IMR-90 (cell line): ENCODE data around the gene RND1. TPM values are rescaled to one million over a fixed set of nuclear protein-coding genes. Genes with fewer than 3 reads are reported as not detected.
A peak's percentile ranks its signal among the peaks of the same experiment; 100 is the strongest.

ENCODE experiments used
- ATAC-seq: fragments of 200-7000 bp; cut with Tn5 transposase; 2 replicates; pipeline ENCODE4 v1.9.1; 2020; ENCODE audit warnings: low read depth, mild to moderate bottlenecking, moderate library complexity
- BruUV-seq: library from RNA; stranded (reverse); fragments of 400-500 nt; replicated peaks from 2 replicates; lab custom pipeline; 2021; lab: Mats Ljungman, UMichigan
- CTCF ChIA-PET: fragments of 300-600 bp; formaldehyde crosslinking; extraction: SDS; loops from one replicate; lab custom pipeline; 2021; ENCODE audit warnings: antibody characterized with exemption; lab: Yijun Ruan, JAX
- POLR2A ChIA-PET: fragments of 300-600 bp; sonication (Branson Sonifier 250); formaldehyde crosslinking; loops from one replicate; lab custom pipeline; 2022; ENCODE audit warnings: antibody characterized with exemption; ENCODE audit not compliant: unreplicated experiment; lab: Charles Lee
- DNase-seq: peaks from one replicate; pipeline ENCODE4 v3.0.0; 2013
- H2AFZ ChIP-seq: replicated peaks from 2 replicates; pipeline ENCODE3; 2013; ENCODE audit warnings: low read length, mild to moderate bottlenecking; ENCODE audit not compliant: poor library complexity
- H2AK5ac ChIP-seq: 2 replicates; pipeline ENCODE4 v1.6.1; 2013; ENCODE audit warnings: low read depth, low read length, inconsistent platforms
- H2AK9ac ChIP-seq: replicated peaks from 2 replicates; pipeline ENCODE3; 2013; ENCODE audit warnings: mild to moderate bottlenecking, low read depth, low read length, moderate library complexity; ENCODE audit not compliant: poor library complexity
- H2BK120ac ChIP-seq: 2 replicates; pipeline ENCODE4 v1.6.1; 2013; ENCODE audit warnings: low read depth, low read length, inconsistent platforms
- H2BK15ac ChIP-seq: 3 replicates; pipeline ENCODE4 v1.6.1; 2013; ENCODE audit warnings: low read depth, low read length, inconsistent platforms
- H2BK20ac ChIP-seq: 2 replicates; pipeline ENCODE4 v1.6.1; 2013; ENCODE audit warnings: low read depth, mild to moderate bottlenecking, inconsistent platforms, low read length, moderate library complexity
- H2BK5ac ChIP-seq: 2 replicates; pipeline ENCODE4 v1.6.1; 2013; ENCODE audit warnings: mild to moderate bottlenecking, low read depth, low read length, inconsistent platforms; ENCODE audit not compliant: poor library complexity, severe bottlenecking
- H3K14ac ChIP-seq: replicated peaks from 2 replicates; pipeline ENCODE4 v1.6.1; 2013; ENCODE audit warnings: low read depth, low read length, inconsistent platforms
- H3K18ac ChIP-seq: 2 replicates; pipeline ENCODE4 v1.6.1; 2013; ENCODE audit warnings: low read depth, low read length, control low read depth
- H3K23ac ChIP-seq: 2 replicates; pipeline ENCODE4 v1.6.1; 2013; ENCODE audit warnings: low read depth, low read length, inconsistent platforms
- H3K27ac ChIP-seq: 2 replicates; pipeline ENCODE4 v1.5.1; 2013; ENCODE audit warnings: mild to moderate bottlenecking, control low read depth, low read length; ENCODE audit not compliant: insufficient read depth
- H3K27me3 ChIP-seq: 2 replicates; pipeline ENCODE4 v1.6.1; 2013; ENCODE audit warnings: low read length; ENCODE audit not compliant: control insufficient read depth, insufficient read depth
- H3K36me3 ChIP-seq: 2 replicates; pipeline ENCODE4 v1.6.1; 2013; ENCODE audit warnings: low read length, mixed read lengths; ENCODE audit not compliant: control insufficient read depth, insufficient read depth
- H3K4ac ChIP-seq: 2 replicates; pipeline ENCODE4 v1.6.1; 2013; ENCODE audit warnings: low read depth, low read length, inconsistent platforms
- H3K4me1 ChIP-seq: 2 replicates; pipeline ENCODE4 v1.6.1; 2013; ENCODE audit warnings: low read length, mixed read lengths; ENCODE audit not compliant: control insufficient read depth, insufficient read depth
- H3K4me2 ChIP-seq: 2 replicates; pipeline ENCODE4 v1.6.1; 2013; ENCODE audit warnings: low read depth, mild to moderate bottlenecking, control low read depth, low read length, moderate library complexity
- H3K4me3 ChIP-seq: 2 replicates; pipeline ENCODE4 v1.5.1; 2013; ENCODE audit warnings: low read depth, mild to moderate bottlenecking, control low read depth, low read length, moderate library complexity; ENCODE audit not compliant: insufficient read depth
- H3K56ac ChIP-seq: 2 replicates; pipeline ENCODE4 v1.6.1; 2013; ENCODE audit warnings: low read length, inconsistent platforms; ENCODE audit not compliant: insufficient read depth; ENCODE audit errors: extremely low read depth
- H3K79me1 ChIP-seq, 2 experiments: 2 replicates each; pipeline ENCODE4 v1.6.1; 2013; ENCODE audit warnings: low read length in 2 of 2, inconsistent platforms in 1 of 2, low read depth in 1 of 2
- H3K9ac ChIP-seq: 2 replicates; pipeline ENCODE4 v1.6.1; 2013; ENCODE audit warnings: low read depth, low read length, control low read depth
- H3K9me1 ChIP-seq: 2 replicates; pipeline ENCODE4 v1.6.1; 2013; ENCODE audit warnings: low read length, inconsistent platforms; ENCODE audit not compliant: insufficient read depth
- H3K9me3 ChIP-seq: 2 replicates; pipeline ENCODE4 v1.6.1; 2013; ENCODE audit warnings: low read length; ENCODE audit not compliant: control insufficient read depth, insufficient read depth
- H4K20me1 ChIP-seq: 2 replicates; pipeline ENCODE4 v1.6.1; 2013; ENCODE audit warnings: low read length, inconsistent platforms; ENCODE audit not compliant: insufficient read depth
- H4K5ac ChIP-seq: 2 replicates; pipeline ENCODE4 v1.6.1; 2013; ENCODE audit warnings: mild to moderate bottlenecking, low read depth, low read length, control low read depth
- H4K8ac ChIP-seq, 2 experiments: 2 replicates each; pipeline ENCODE4 v1.6.1; 2013; ENCODE audit warnings: low read depth in 2 of 2, low read length in 2 of 2, control low read depth in 1 of 2, inconsistent platforms in 1 of 2
- H4K91ac ChIP-seq: 2 replicates; pipeline ENCODE4 v1.6.1; 2013; ENCODE audit warnings: low read depth, low read length, inconsistent platforms; ENCODE audit not compliant: insufficient read depth
- CEBPB ChIP-seq: IDR thresholded peaks from 2 replicates; pipeline ENCODE4 v1.6.1; 2012; ENCODE audit warnings: low read depth, low read length, improper control_type of control experiment
- FOS ChIP-seq: fragments of 150-350 bp; IDR thresholded peaks from 2 replicates; pipeline ENCODE4 v1.6.1; 2016; ENCODE audit warnings: low read depth, low read length
- MAZ ChIP-seq: IDR thresholded peaks from 2 replicates; pipeline ENCODE4 v1.6.1; 2012; ENCODE audit warnings: low read depth, mild to moderate bottlenecking, low read length, improper control_type of control experiment, moderate library complexity, borderline replicate concordance
- MXI1 ChIP-seq: IDR thresholded peaks from 2 replicates; pipeline ENCODE4 v1.6.1; 2012; ENCODE audit warnings: low read depth, mild to moderate bottlenecking, low read length, moderate library complexity, borderline replicate concordance
- WGBS, 2 experiments: methylation state at CpG; one replicate each; pipeline versions ENCODE4 v1.1.5 to v1.1.7; 2013; ENCODE audit warnings: missing lambda C conversion rate in 2 of 2; ENCODE audit not compliant: insufficient read length in 1 of 2; ENCODE audit errors: extremely low coverage in 2 of 2; 5-methylcytosine and 5-hydroxymethylcytosine counted together
- dilution Hi-C: fragments of 300-500 bp; cut with HindIII; formaldehyde crosslinking; loops from one replicate; pipeline ENCODE4 v1.14.3; 2018; ENCODE audit warnings: low sequenced_read_pairs; ENCODE audit not compliant: unreplicated experiment
- in situ Hi-C: fragments of 300-500 bp; cut with MboI; formaldehyde crosslinking; loops from 3 replicates; pipeline ENCODE4 v1.14.3; 2019; ENCODE audit warnings: low sequenced_read_pairs, inconsistent platforms, mixed read lengths
- intact Hi-C: fragments of 100-400 bp; cut with micrococcal nuclease; formaldehyde crosslinking; loops from 2 replicates; pipeline ENCODE4 v1.10.0; 2022
- polyA plus RNA-seq, 3 experiments: library from polyadenylated mRNA; depleted of rRNA; stranded (reverse); fragments of >200 nt; gene quantifications; 2 replicates each; pipeline ENCODE4 v1.2.3, GENCODE V29; 2012; ENCODE audit warnings: low replicate concordance in 1 of 3
- total RNA-seq: library from RNA; depleted of rRNA; stranded (reverse); fragments of >200 nt; gene quantifications from 2 replicates; pipeline ENCODE4 v1.2.3, GENCODE V29; 2012
- TF ChIP-seq, protein P1 (sequence below): conservative IDR thresholded peaks from 2 replicates; pipeline ENCODE4 v1.5.1; 2012; ENCODE audit warnings: mild to moderate bottlenecking, low read depth, low read length, improper control_type of control experiment

Gene RND1
- total and polyA plus RNA-seq, 2 of the 4 experiments (the other 2 are of a cell fraction) = under 0.01 to 0.21 TPM

GRCh38 chr12:48814262-48815125 is 51.2 kb downstream of the RND1 start (continued):
- peak; percentile 91 for TF ChIP-seq MXI1

GRCh38 chr12:48813465-48814261 is 52.0 kb downstream of the RND1 start:
- peaks cover 39% of the 10 kb centered on the region for H3K9me1 ChIP-seq
- peak overlapping the region; percentile 75 for H4K5ac ChIP-seq
- H3K4me2 ChIP-seq = peak overlapping the region; percentile 91
- H3K18ac ChIP-seq = peak overlapping the region; percentile 70
- peak overlapping the region; percentile 80; the same call in 2 of the 3 replicates for H2BK15ac ChIP-seq
- H3K9me3 ChIP-seq = no peaks in the 10 kb centered on the region
- peaks cover 30 to 73% of the 10 kb centered on the region in 2 experiments for H3K79me1 ChIP-seq
- H3K27ac ChIP-seq = peak overlapping the region; percentile 97
- no peaks in the 10 kb centered on the region for H3K36me3 ChIP-seq
- H2BK120ac ChIP-seq = peak overlapping the region; percentile 79
- ATAC-seq = no peak
- H4K20me1 ChIP-seq = no peaks in the 10 kb centered on the region
- H3K4me3 ChIP-seq = peak overlapping the region; percentile 55
- H3K56ac ChIP-seq = peak overlapping the region; percentile 79
- H2BK20ac ChIP-seq = peak overlapping the region; percentile 55; the same call in 1 of the 2 replicates
- TF ChIP-seq CEBPB (no peak), MAZ (no peak), FOS (no peak)
- TF ChIP-seq, protein P1, sequence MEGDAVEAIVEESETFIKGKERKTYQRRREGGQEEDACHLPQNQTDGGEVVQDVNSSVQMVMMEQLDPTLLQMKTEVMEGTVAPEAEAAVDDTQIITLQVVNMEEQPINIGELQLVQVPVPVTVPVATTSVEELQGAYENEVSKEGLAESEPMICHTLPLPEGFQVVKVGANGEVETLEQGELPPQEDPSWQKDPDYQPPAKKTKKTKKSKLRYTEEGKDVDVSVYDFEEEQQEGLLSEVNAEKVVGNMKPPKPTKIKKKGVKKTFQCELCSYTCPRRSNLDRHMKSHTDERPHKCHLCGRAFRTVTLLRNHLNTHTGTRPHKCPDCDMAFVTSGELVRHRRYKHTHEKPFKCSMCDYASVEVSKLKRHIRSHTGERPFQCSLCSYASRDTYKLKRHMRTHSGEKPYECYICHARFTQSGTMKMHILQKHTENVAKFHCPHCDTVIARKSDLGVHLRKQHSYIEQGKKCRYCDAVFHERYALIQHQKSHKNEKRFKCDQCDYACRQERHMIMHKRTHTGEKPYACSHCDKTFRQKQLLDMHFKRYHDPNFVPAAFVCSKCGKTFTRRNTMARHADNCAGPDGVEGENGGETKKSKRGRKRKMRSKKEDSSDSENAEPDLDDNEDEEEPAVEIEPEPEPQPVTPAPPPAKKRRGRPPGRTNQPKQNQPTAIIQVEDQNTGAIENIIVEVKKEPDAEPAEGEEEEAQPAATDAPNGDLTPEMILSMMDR = peak; percentile 28; the same call in 1 of the 2 replicates
- peak overlapping the region; percentile 96 for H2AFZ ChIP-seq
- H3K4me1 ChIP-seq = peaks cover 34% of the 10 kb centered on the region
- H3K27me3 ChIP-seq = no peaks in the 10 kb centered on the region
- peak overlapping the region; percentile 93 for H2AK5ac ChIP-seq
- in situ Hi-C loops (no loop called here), intact Hi-C loops (loop anchor here (1.0 to 5.0 kb wide), 2 partner anchors 60 to 616 kb away; no protein-coding TSS in a partner anchor), dilution Hi-C loops (no loop called here)
- H2BK5ac ChIP-seq = peak overlapping the region; percentile 80
- peak overlapping the region; percentile 93 for H3K4ac ChIP-seq
- H3K14ac ChIP-seq = peak overlapping the region; percentile 85
- DNase-seq = peak; percentile 50
- BruUV-seq = no TSS peak
- H2AK9ac ChIP-seq = peak overlapping the region; percentile 94
- WGBS, 2 experiments = 100% methylated on average over 1 of the region's 18 CpGs; no CpG with 5 or more reads in 1 of the 2 experiments
- POLR2A ChIA-PET = no interaction called here
- peak overlapping the region; percentile 73 to 92 for H4K8ac ChIP-seq
- peak overlapping the region; percentile 91 for H4K91ac ChIP-seq
- CTCF ChIA-PET = interaction anchor here (0.5 to 3.1 kb wide), 8 partner anchors 15 to 72 kb away, joined by 3 to 11 read pairs (median 5); no protein-coding TSS in a partner anchor
- H3K23ac ChIP-seq = peak overlapping the region; percentile 86
- peak overlapping the region; percentile 89 for H3K9ac ChIP-seq
